Mesenchymal stem cell (in vitro differentiated cells and primary cell): Measurements from ENCODE around the gene KCTD20.

Experiments used
- DNase-seq: peaks from one replicate; pipeline ENCODE4 v3.0.0-alpha.2; 2013
- H2AFZ ChIP-seq: one replicate; pipeline ENCODE4 v1.6.1; 2013; ENCODE audit warnings: low read depth, mild to moderate bottlenecking, control low read depth, inconsistent platforms, low read length, moderate library complexity
- H2AK5ac ChIP-seq: 2 replicates; pipeline ENCODE4 v1.6.1; 2013; ENCODE audit warnings: low read length, moderate library complexity, mild to moderate bottlenecking, inconsistent platforms; ENCODE audit not compliant: severe bottlenecking
- H2BK120ac ChIP-seq: one replicate; pipeline ENCODE4 v1.6.1; 2013; ENCODE audit warnings: low read depth, mild to moderate bottlenecking, inconsistent platforms, low read length, moderate library complexity
- H2BK12ac ChIP-seq, 2 experiments: one replicate each; pipeline ENCODE4 v1.6.1; 2013; ENCODE audit warnings: inconsistent platforms in 2 of 2, low read length in 2 of 2, mild to moderate bottlenecking in 2 of 2, moderate library complexity in 2 of 2, control low read depth in 1 of 2
- H2BK15ac ChIP-seq: one replicate; pipeline ENCODE4 v1.6.1; 2013; ENCODE audit warnings: mild to moderate bottlenecking, low read depth, inconsistent platforms; ENCODE audit not compliant: poor library complexity, severe bottlenecking
- H2BK5ac ChIP-seq: 2 replicates; pipeline ENCODE4 v1.6.1; 2013; ENCODE audit warnings: low read depth, mild to moderate bottlenecking, low read length, control low read depth, inconsistent platforms; ENCODE audit not compliant: poor library complexity, severe bottlenecking
- H3K14ac ChIP-seq, 2 experiments: one replicate each; pipeline ENCODE4 v1.6.1; 2013; ENCODE audit warnings: inconsistent platforms in 2 of 2, low read length in 2 of 2, control low read depth in 1 of 2, mild to moderate bottlenecking in 1 of 2, moderate library complexity in 1 of 2
- H3K18ac ChIP-seq, 2 experiments: one replicate each; pipeline ENCODE4 v1.6.1; 2013; ENCODE audit warnings: inconsistent platforms in 2 of 2, low read length in 2 of 2, control low read depth in 1 of 2, low read depth in 1 of 2, mild to moderate bottlenecking in 1 of 2
- H3K23ac ChIP-seq, 2 experiments: one replicate each; pipeline ENCODE4 v1.6.1; 2013; ENCODE audit warnings: inconsistent platforms in 2 of 2, low read length in 2 of 2, mild to moderate bottlenecking in 2 of 2, moderate library complexity in 2 of 2, control low read depth in 1 of 2
- H3K27ac ChIP-seq: 2 replicates; pipeline ENCODE4 v1.5.1; 2013; ENCODE audit warnings: mild to moderate bottlenecking, moderate library complexity, low read length, control low read depth, inconsistent platforms; ENCODE audit not compliant: poor library complexity, severe bottlenecking
- H3K27me3 ChIP-seq, 2 experiments: 2 replicates each; pipeline versions ENCODE4 v1.6.1 to v1.7.0; 2013; ENCODE audit warnings: low read length in 2 of 2, mild to moderate bottlenecking in 2 of 2, moderate library complexity in 2 of 2, control low read depth in 1 of 2, inconsistent platforms in 1 of 2; ENCODE audit not compliant: control insufficient read depth in 1 of 2, insufficient read depth in 1 of 2
- H3K36me3 ChIP-seq, 2 experiments: 2 replicates each; pipeline versions ENCODE4 v1.6.1 to v1.7.0; 2013; ENCODE audit warnings: low read length in 2 of 2, control low read depth in 1 of 2, inconsistent platforms in 1 of 2, low read depth in 1 of 2, mild to moderate bottlenecking in 1 of 2; ENCODE audit not compliant: insufficient read depth in 2 of 2, control insufficient read depth in 1 of 2
- H3K4ac ChIP-seq, 2 experiments: one replicate each; pipeline ENCODE4 v1.6.1; 2013; ENCODE audit warnings: inconsistent platforms in 2 of 2, low read length in 2 of 2, mild to moderate bottlenecking in 2 of 2, moderate library complexity in 2 of 2, control low read depth in 1 of 2, low read depth in 1 of 2
- H3K4me1 ChIP-seq: 2 replicates; pipeline ENCODE4 v1.6.1; 2013; ENCODE audit warnings: low read depth, low read length, control low read depth; ENCODE audit not compliant: control insufficient read depth, insufficient read depth
- H3K4me2 ChIP-seq: 2 replicates; pipeline ENCODE4 v1.6.1; 2013; ENCODE audit warnings: low read length, mild to moderate bottlenecking, inconsistent platforms; ENCODE audit not compliant: poor library complexity, severe bottlenecking
- H3K4me3 ChIP-seq, 2 experiments: 2 replicates each; pipeline versions ENCODE4 v1.5.1 to v1.7.0; 2013; ENCODE audit warnings: low read length in 2 of 2, mild to moderate bottlenecking in 2 of 2, control low read depth in 1 of 2, low read depth in 1 of 2; ENCODE audit not compliant: insufficient read depth in 1 of 2
- H3K79me1 ChIP-seq: replicated peaks from 2 replicates; pipeline ENCODE4 v1.6.1; 2013; ENCODE audit warnings: mild to moderate bottlenecking, control low read depth, low read length, inconsistent platforms; ENCODE audit not compliant: poor library complexity, severe bottlenecking
- H3K9ac ChIP-seq: 2 replicates; pipeline ENCODE4 v1.7.0; 2013; ENCODE audit warnings: mild to moderate bottlenecking, low read length, moderate library complexity
- H3K9me3 ChIP-seq: 2 replicates; pipeline ENCODE4 v1.7.0; 2013; ENCODE audit warnings: mild to moderate bottlenecking, low read length; ENCODE audit not compliant: control insufficient read depth
- H4K8ac ChIP-seq: one replicate; pipeline ENCODE4 v1.6.1; 2013; ENCODE audit warnings: inconsistent platforms, mild to moderate bottlenecking, low read length, moderate library complexity
- H4K91ac ChIP-seq: one replicate; pipeline ENCODE4 v1.6.1; 2013; ENCODE audit warnings: mild to moderate bottlenecking, low read length, inconsistent platforms
- WGBS: methylation state at CpG from one replicate; pipeline ENCODE4 v1.1.7; 2013; ENCODE audit warnings: mixed read lengths; 5-methylcytosine and 5-hydroxymethylcytosine counted together

Gene KCTD20

GRCh38 chr6:36526066-36526465 is 83.3 kb downstream of the KCTD20 start:
- no peak overlapping the region for H2AK5ac ChIP-seq
- DNase-seq, result no peak
- H2BK15ac ChIP-seq, result no peak overlapping the region
- H3K27me3 ChIP-seq, result no peaks in the 10 kb centered on the region
- H3K4me3 ChIP-seq, result no peak overlapping the region
- H3K4me2 ChIP-seq, result no peak overlapping the region
- H3K23ac ChIP-seq, result no peak overlapping the region
- peaks cover 15 to 64% of the 10 kb centered on the region in 2 experiments for H3K36me3 ChIP-seq
- no peak overlapping the region for H2BK120ac ChIP-seq
- WGBS, result 86% methylated on average over 1 of the region's 2 CpGs
- H3K79me1 ChIP-seq, result peaks cover 23% of the 10 kb centered on the region
- no peak overlapping the region for H3K9ac ChIP-seq
- no peak overlapping the region for H3K18ac ChIP-seq
- no peak overlapping the region for H3K27ac ChIP-seq
- no peak overlapping the region for H2BK5ac ChIP-seq
- H3K14ac ChIP-seq, result no peak overlapping the region
- H2BK12ac ChIP-seq, result no peak overlapping the region
- H4K91ac ChIP-seq, result no peak overlapping the region
- H2AFZ ChIP-seq, result no peak overlapping the region
- H3K4ac ChIP-seq, result no peak overlapping the region
- no peaks in the 10 kb centered on the region for H3K9me3 ChIP-seq
- no peaks in the 10 kb centered on the region for H3K4me1 ChIP-seq
- no peak overlapping the region for H4K8ac ChIP-seq

- Histone ChIP-seq H3K27me3 (no peaks in the 10 kb centered on the region), H3K18ac (no peak overlapping the region), H2BK5ac (no peak overlapping the region), H3K9ac (no peak overlapping the region), H3K4me1 (peaks cover 1% of the 10 kb centered on the region), H3K14ac (no peak overlapping the region), H3K4ac (no peak overlapping the region), H2BK15ac (no peak overlapping the region), H4K8ac (no peak overlapping the region), H3K23ac (no peak overlapping the region), H4K91ac (no peak overlapping the region), H3K36me3 (peaks cover 25 to 67% of the 10 kb centered on the region in 2 experiments), H2BK120ac (no peak overlapping the region), H3K27ac (no peak overlapping the region), H2AK5ac (no peak overlapping the region), H2BK12ac (no peak overlapping the region), H3K9me3 (no peaks in the 10 kb centered on the region), H2AFZ (no peak overlapping the region), H3K4me3 (no peak overlapping the region), H3K4me2 (no peak overlapping the region), H3K79me1 (peaks cover 17% of the 10 kb centered on the region)
- no peak for DNase-seq
- 62% methylated on average over 1 of the region's 1 CpG for WGBS
Observed at GRCh38 chr6:36533321-36533720, 90.5 kb downstream of the KCTD20 start.

GRCh38 chr6:36536873-36537547 is 94.2 kb downstream of the KCTD20 start:
- H2AFZ ChIP-seq, result no peak overlapping the region
- no peak for DNase-seq
- no peak overlapping the region for H3K23ac ChIP-seq
- no peak overlapping the region for H3K27ac ChIP-seq
- H3K9me3 ChIP-seq, result no peaks in the 10 kb centered on the region
- no peak overlapping the region for H3K14ac ChIP-seq
- H3K4me1 ChIP-seq, result peaks cover 1% of the 10 kb centered on the region
- no peak overlapping the region for H3K4me2 ChIP-seq
- no peak overlapping the region for H3K4me3 ChIP-seq
- no peak overlapping the region for H3K4ac ChIP-seq
- H3K36me3 ChIP-seq, result peaks cover 33 to 72% of the 10 kb centered on the region in 2 experiments
- no peak overlapping the region for H3K9ac ChIP-seq
- no peak overlapping the region for H2BK12ac ChIP-seq
- no peak overlapping the region for H3K18ac ChIP-seq
- no peak overlapping the region for H2AK5ac ChIP-seq
- H4K91ac ChIP-seq, result no peak overlapping the region
- no peak overlapping the region for H2BK15ac ChIP-seq
- no peak overlapping the region for H4K8ac ChIP-seq
- H2BK5ac ChIP-seq, result no peak overlapping the region
- H3K79me1 ChIP-seq, result peaks cover 10% of the 10 kb centered on the region
- no peaks in the 10 kb centered on the region for H3K27me3 ChIP-seq
- no peak overlapping the region for H2BK120ac ChIP-seq
- WGBS, result 97% methylated on average over 2 of the region's 3 CpGs

DNA sequence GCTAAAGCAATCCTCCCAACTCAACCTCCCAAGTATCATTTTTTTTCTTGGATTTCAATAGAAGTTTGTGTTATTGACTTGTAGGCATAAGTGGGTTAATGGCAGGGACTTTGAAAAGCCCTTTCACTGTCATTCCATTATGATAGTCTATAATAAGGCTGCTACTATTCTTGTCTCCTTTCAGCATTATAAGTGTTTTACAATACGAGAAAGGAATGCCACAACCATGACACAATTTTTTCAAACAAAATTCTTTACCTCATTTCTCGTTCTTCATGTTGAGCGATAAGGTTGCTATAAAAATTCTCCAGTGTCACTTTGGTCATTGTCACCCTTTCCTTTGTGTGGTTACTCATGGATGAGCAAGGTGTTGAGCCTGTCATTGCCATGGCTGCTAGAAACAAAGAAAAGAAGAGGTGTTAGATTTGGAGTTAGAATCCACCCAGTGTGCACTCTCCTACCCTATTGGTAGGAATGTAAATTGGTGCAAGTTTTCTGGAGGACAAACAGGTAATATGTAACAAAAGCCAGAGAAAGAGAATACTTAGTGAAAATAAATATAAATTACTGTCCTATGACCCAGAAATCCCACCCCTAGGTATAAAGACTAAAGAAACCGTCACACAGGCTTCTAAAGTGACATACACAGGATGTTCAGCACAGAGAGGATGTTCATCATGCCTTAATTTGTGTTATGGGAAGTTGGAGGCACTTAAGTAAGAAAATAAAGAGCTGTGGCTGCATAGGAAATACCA is 97.2 kb downstream of the KCTD20 start:
- no peak overlapping the region for H2AFZ ChIP-seq
- no peak overlapping the region for H3K27ac ChIP-seq
- no peak overlapping the region for H3K4me2 ChIP-seq
- H3K27me3 ChIP-seq, result no peaks in the 10 kb centered on the region
- H3K4me3 ChIP-seq, result no peak overlapping the region
- no peak overlapping the region for H4K8ac ChIP-seq
- H4K91ac ChIP-seq, result no peak overlapping the region
- peaks cover 4% of the 10 kb centered on the region for H3K79me1 ChIP-seq
- no peak overlapping the region for H3K23ac ChIP-seq
- H3K9me3 ChIP-seq, result no peaks in the 10 kb centered on the region
- no peak overlapping the region for H3K18ac ChIP-seq
- H2AK5ac ChIP-seq, result no peak overlapping the region
- H2BK120ac ChIP-seq, result no peak overlapping the region
- no peak overlapping the region for H3K4ac ChIP-seq
- 96% methylated on average over 3 of the region's 4 CpGs for WGBS
- H3K36me3 ChIP-seq, result peaks cover 31 to 50% of the 10 kb centered on the region in 2 experiments
- H3K4me1 ChIP-seq, result peaks cover 8% of the 10 kb centered on the region
- no peak for DNase-seq
- H2BK12ac ChIP-seq, result no peak overlapping the region
- H2BK5ac ChIP-seq, result no peak overlapping the region
- no peak overlapping the region for H3K9ac ChIP-seq
- no peak overlapping the region for H3K14ac ChIP-seq
- no peak overlapping the region for H2BK15ac ChIP-seq
